ENCODE data around the gene YJU2. TPM values are rescaled to one million over a fixed set of nuclear protein-coding genes. Genes with fewer than 3 reads are reported as not detected.

Gene YJU2
- 48.2 and 48.4 TPM in 2 replicates for total RNA-seq (2014; rRNA removed; shearing (Covaris generic))

DNA sequence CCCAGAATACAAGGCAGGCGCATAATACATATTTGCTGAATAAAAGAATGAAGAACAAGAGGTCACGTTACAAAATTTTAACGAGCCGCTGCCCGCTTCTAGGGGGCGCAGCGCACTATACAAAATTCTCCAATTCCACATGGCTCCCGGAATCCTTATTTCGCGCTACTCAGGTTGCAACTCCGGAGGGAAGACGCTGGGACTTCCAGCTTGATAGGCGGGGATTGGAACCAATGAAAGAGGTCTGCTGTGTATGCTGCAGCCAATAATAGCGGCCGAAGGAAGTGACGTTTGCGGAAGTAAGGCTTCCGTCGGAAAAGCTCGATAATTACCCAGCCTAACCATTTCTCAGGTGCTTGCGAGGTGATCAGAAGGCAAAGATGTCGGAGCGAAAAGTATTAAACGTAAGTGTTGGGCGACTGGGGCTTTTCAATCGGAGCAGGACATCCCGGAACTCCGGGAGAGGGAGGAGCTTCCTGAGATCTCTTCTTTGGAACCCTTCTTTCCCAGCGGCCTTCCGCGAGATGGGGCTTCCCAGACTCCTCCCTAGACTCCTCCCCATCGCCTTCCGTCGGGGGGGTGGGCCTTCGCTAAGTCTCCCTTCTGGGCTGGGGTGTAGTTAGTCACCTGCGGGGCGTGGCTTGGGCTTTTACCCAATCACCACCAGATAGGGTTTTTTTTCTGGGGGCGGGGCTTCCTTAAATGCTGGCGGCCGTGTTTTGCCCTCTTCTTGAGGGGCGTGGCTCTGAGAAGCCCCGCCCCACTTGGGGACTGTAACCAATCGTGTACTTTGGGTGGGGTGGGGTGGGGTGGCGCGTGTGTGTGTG lies at the start of gene YJU2:
Gene YJU2, plus strand, starts transcription at position 314 of the 827 bp plus-strand sequence. Its CDS starts 67 bp downstream, at position 381.

DNA sequence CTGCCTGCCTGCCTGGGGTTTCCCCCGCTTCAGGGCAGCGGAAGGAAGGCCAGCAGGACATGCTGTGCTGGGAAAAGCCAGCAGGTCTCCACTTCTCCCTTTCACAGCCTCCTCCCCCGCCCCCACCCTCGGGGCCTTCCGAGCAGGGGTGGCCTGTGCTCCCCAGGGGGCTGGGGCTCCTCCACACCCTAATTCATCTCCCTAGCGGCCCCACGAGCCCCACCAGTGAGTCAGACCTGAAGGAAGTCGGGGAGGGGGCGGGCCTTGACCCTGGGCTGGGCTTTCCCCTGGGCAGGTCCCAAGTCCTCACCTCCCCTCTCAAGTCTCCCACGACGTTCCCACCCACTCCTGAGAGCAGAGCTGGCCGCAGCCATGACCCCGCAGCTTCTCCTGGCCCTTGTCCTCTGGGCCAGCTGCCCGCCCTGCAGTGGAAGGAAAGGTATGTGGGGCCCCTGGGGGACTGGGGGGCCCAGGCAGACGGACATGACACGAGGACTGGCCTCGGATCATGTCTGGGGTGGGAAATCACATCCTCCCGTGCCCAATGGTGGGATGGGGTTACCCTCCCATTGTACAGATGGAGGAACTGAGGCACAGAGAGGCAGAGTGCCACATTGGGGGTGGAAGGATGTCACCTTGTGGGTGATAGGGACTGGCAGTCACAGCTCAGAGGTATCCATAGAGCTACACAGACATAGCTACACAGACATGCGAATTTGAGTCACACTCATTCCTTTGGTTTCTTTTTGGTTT lies 17.5 kb upstream of the YJU2 start, which contains the start of gene EBI3:
Gene EBI3, plus strand, starts transcription at position 345 of the 753 bp plus-strand sequence. Its CDS starts 28 bp downstream, at position 373.

DNA sequence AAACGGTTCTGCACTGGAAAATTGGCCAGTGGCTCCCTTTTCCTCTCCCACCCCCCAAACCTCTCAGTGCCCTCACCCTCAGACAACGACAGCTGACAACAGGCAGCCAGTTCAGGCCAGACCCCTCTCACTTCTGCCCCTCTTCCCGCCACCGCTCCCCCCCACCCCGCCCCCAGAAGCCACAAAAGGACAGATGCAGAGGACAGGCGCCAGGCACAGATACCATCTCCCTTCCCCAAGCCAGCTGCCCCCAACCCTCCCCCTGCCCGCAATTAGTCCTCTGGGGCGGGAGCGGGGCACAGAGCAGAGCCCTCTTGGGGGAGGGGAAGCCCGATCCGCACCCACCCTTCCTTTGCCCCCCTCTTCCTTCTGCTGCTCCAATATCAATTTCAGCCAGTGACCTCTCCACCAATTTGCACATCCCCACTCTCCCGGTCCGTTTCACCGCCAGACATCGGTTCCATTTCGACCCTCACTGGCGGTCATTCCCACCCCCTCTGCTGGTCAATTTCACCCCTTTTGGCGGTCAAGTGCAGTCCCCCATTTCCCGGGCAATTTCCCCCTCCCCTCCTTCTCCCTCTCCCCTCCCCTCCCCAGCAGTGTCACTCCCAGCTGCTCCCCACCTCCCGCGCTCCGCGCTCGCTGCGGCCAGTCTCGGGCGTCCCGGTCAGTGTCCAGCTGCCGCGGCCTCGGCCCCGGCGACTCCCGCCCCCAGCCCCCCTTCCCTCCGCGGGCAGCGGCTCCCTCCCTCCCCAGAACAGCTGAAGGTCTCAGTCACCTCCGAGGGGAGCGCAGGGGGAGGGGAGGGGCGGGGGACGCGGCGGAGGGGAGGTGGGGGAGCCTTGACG lies 31.8 kb downstream of the YJU2 start, which contains the start of gene SHD:
Gene SHD, plus strand, starts transcription at position 848 of the 848 bp plus-strand sequence. CDS start 798 bp downstream, outside the sequence.

DNA sequence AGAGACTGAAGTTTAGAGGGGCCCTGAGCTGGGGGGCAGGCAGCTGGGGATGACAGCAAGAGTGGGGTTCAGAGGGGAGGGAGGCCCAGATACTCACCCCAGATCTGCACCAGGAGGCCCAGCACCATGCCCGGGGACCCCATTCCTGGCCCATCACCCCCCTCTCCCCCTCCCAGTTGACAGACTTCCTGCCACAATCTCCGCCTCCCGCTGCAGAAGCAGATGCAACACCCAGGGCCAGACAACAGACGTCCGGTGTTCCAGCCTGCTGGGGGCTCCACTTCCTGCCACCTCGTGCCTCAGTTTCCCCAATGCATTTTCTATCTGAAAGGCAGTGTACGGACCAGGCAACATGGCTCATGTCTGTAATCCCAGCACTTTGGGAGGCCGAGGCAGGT lies 55.4 kb downstream of the YJU2 start, which contains the start of gene TMIGD2:
Gene TMIGD2, minus strand, starts transcription at position 147 of the 398 bp plus-strand sequence. Its CDS starts 4 bp downstream, at position 143.

DNA sequence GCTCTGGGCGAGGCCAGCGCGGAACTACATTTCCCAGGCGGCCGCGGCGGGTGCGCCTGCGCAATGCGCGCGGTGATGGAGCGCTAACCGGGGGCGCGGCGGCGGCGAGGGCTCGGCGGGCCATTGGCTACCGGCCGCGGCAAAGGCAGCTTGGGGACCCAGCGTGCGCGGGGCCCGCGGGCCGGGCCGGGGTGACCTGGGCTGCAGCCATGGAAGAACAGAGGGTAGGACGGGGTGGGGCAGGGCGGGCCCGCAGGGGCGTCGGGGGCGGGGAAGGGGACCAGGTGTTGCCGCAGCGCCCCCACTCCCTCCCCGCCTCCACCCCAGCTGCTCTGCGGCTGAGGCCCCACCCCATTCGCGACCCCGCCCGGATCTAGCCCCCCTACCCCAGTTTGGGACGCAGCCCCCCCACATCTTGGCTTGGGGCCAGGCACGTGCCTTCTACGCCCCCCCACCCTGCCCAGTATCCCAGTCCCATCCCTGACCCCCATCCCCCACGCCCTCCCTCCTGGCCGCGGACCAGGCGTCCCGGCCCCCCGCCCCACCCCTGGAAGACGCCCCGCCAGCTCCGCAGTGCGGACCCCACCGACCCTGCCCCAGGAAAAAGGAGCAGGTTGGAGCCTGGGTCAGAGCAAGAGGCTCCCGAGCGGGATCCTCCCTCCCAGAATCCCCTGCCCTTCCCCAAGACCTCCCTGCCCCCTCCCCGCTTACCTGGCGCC lies 57.8 kb downstream of the YJU2 start, which contains the start of gene FSD1:
Gene FSD1, plus strand, starts transcription at position 61 of the 719 bp plus-strand sequence. Its CDS starts 149 bp downstream, at position 210.

Other genes with a start within 250 kb of the YJU2 start
- gene PIAS4, start 239.3 kb upstream of the YJU2 start, total RNA-seq (2014; rRNA removed; shearing (Covaris generic)), result 17.6 and 22.6 TPM in 2 replicates
- gene ZBTB7A, start 180.2 kb upstream of the YJU2 start, total RNA-seq (2014; rRNA removed; shearing (Covaris generic)), result 19.4 and 25.3 TPM in 2 replicates
- gene MAP2K2, start 123.0 kb upstream of the YJU2 start, total RNA-seq (2014; rRNA removed; shearing (Covaris generic)), result 135 and 145 TPM in 2 replicates
- not detected in 2 replicates for gene CREB3L3, start 93.4 kb upstream of the YJU2 start, total RNA-seq (2014; rRNA removed; shearing (Covaris generic))
- gene SIRT6, start 64.5 kb upstream of the YJU2 start, total RNA-seq (2014; rRNA removed; shearing (Covaris generic)), result 26.9 and 28.0 TPM in 2 replicates
- gene ANKRD24, start 64.4 kb upstream of the YJU2 start, total RNA-seq (2014; rRNA removed; shearing (Covaris generic)), result 0.49 and 0.80 TPM in 2 replicates
- gene EBI3, start 17.6 kb upstream of the YJU2 start, total RNA-seq (2014; rRNA removed; shearing (Covaris generic)), result 1.8 and 4.5 TPM in 2 replicates
- gene SHD, start 32.2 kb downstream of the YJU2 start, total RNA-seq (2014; rRNA removed; shearing (Covaris generic)), result not detected in 2 replicates
- not detected in 2 replicates for gene TMIGD2, start 55.3 kb downstream of the YJU2 start, total RNA-seq (2014; rRNA removed; shearing (Covaris generic))
- 46.5 and 48.8 TPM in 2 replicates for gene FSD1, start 57.5 kb downstream of the YJU2 start, total RNA-seq (2014; rRNA removed; shearing (Covaris generic))
- 7.2 and 7.9 TPM in 2 replicates for gene STAP2, start 91.7 kb downstream of the YJU2 start, total RNA-seq (2014; rRNA removed; shearing (Covaris generic))
- 5.1 and 7.1 TPM in 2 replicates for gene MPND, start 96.5 kb downstream of the YJU2 start, total RNA-seq (2014; rRNA removed; shearing (Covaris generic))
- 79.5 and 85.0 TPM in 2 replicates for gene SH3GL1, start 153.5 kb downstream of the YJU2 start, total RNA-seq (2014; rRNA removed; shearing (Covaris generic))
- gene CHAF1A, start 155.6 kb downstream of the YJU2 start, total RNA-seq (2014; rRNA removed; shearing (Covaris generic)), result 65.7 and 78.7 TPM in 2 replicates
- 80.4 and 87.6 TPM in 2 replicates for gene UBXN6, start 210.7 kb downstream of the YJU2 start, total RNA-seq (2014; rRNA removed; shearing (Covaris generic))
- 75.7 and 79.9 TPM in 2 replicates for gene HDGFL2, start 225.2 kb downstream of the YJU2 start, total RNA-seq (2014; rRNA removed; shearing (Covaris generic))

Measured in A375 (cell line).